Kidney glomerular epithelial cell (primary cell): Measurements from ENCODE around the gene TGFBRAP1.
A peak's percentile ranks its signal among the peaks of the same experiment; 100 is the strongest.

Experiments
- DNase-seq: peaks from one replicate; lab custom pipeline; 2025; lab: John Stamatoyannopoulos, UW

The TGFBRAP1 gene

DNA sequence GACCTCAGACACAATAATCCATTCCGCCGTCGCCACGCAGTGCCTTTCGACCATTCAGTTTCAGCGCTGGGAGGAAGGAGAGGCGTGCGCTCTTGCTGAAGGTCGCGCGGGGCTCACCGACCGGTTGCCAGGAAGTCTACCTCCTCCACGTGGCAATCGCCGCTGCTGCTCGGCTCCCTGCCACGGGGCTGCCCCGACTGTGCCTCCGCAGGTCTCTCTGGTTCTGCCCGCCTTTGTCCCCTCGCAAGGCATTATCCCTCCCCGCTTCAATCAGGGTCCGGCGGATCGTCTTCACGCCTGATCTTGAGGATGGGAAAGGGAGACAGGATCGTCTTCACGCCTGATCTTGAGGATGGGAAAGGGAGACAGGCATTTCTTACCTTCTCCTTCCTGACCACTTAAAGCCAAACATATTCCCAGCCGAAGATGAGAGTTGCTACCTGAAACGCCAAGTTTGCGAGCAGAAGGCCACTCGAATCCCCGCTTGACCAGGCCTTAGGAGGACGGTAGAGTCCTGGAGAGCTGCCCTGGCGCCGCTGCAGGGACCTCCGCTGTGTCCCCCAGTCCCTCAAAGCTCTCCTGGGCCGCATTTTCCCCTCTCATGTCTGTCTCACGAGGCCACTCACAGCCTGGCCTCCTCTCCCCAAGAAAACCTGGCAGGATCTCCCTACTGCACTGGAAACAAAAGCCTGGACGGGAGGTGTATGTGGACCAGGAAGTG, 92.3 kb downstream of the TGFBRAP1 start:
- no peak for DNase-seq

DNA sequence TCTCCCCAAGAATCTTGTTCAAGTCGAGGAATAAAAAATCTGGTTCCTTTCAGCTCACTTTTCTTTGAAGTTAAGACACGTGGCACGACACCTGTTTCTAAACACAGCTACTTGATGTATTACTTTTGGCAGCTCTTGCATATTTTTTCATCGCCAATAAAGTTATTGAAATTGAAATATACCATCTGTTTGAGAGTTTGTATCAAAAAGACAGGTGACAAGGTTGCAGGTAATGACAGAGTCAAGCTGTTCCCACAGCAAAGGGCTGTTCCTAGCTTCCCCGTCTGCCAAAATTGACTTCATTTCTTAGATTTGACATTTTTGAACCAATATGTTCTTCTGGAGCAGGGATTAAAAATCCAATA, 93.5 kb downstream of the TGFBRAP1 start:
- DNase-seq, result no peak

DNA sequence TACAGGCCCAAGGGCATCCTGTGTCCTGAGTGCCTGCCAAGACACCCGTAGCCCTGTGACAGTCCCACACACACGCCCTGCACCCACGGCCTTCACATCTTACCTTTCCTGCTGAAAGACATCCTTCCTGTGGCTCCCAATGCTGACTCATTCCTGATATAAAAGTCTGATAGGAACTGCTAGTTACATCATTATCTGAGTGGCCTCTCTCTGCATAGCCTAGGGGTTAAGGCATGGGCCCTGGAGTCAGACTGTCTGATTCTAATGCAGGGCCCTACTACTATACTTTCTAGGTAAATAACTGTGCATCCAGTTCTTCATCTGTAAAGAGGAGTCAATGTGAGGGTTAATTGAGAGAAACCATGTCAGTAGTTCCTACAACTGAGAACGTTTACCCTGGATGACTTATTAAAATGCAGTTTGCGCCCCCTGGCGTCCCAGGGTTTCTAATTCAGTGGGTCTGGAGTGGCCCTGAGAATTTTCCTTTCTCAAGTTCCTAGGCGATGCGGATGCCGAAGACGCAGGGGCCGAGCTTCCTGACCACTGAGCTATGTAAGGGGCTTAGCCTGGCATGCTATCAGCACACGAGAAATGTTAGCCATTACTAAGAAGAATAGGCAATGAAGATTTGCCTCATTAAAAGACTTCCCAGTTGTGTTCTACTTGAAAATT, 94.0 kb downstream of the TGFBRAP1 start:
- peak; percentile 78 for DNase-seq

DNA sequence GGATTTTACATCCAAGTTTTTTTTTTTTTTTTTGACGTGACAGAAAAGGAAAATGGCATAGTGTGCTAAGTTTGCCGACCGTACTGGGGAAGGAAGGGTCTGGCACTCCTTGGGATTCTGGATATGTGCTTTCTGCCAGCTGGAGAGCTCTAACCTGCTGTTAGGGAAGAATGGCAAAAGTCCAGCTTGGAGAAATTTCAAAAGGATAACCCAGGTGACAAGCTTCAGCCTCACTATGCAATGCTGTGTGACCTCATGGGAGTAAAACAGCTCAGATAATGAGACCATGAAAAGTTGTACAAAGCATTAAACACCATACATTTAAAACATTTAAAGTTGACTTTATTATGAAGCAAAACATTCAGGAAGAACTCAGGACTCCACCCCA, 98.3 kb downstream of the TGFBRAP1 start:
- no peak for DNase-seq

DNA sequence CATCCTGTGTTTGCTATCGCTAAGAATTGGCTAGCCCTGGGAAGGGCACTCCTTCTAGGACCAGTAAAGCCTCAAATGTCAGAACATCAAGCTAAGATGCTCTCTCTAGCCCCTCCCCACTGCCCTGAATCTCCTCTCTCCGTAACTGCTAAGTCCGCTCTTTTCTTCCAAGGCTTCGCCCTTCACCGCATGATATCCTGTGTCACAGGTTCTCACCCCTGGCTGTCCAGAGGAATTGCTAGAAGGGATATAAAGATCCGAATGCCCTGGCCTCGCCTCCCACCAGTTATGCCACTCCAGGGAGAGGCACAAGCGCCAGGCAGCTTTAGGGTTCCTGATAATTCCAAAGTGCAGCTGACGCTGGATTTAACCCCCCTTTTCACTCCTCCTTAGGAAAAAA, 105.1 kb downstream of the TGFBRAP1 start:
- DNase-seq, result no peak

DNA sequence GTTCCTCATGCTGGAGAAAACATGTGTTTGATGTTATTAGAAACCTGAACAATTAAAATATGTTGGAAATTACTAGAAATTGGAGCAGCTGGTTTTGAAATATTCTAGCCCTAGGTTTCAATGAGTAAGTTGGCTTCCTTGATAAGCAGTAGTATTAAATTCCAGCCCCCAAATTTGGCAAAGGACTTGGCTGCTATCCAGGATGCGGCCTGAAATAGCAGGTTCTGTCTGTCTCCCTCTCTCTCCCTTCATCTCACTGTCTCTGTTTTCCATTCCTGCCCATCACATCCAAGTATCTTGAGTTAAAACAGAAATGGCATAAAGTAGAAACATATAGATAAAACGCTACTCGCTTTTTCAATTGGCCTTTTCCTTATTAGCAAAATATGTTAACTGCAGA, 108.9 kb downstream of the TGFBRAP1 start:
- no peak for DNase-seq

DNA sequence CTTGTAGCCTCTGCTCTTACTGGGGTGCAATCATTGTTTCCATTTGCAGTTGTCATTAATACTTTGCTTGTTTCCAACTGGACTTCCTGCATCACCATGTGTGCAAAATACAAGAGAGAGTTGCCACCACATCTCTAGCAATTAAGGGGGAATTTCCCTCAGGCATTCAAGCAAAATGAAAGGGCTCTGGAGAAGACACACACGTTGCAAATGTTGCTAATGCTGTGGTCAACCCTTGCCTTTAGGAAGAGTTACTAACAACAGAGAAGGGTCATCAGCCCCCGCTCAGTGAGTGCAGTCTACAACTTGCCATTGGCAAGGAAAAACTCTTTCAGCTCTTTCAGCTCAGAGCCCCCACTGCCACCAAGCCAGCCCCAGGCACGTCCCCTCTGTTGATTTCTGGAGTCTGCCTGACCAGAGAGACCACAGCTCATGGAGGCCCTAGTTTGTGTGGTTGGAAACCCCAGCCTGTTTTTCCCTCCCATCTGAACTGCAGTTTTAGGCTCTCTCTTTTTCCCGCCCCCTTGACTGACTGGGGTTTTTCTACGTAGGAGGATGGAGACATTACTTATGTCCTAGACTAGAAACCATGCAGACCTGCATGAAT, 113.8 kb downstream of the TGFBRAP1 start:
- no peak for DNase-seq
